NCI-H774 (cell line): Measurements from ENCODE around the gene PTPRN.
"Not testable (repeated sequence)": the region's sequence is repeated elsewhere in the genome, so short reads cannot be mapped to it uniquely, and the experiment has no call there.

Experiments
- DNase-seq: peaks from one replicate; lab custom pipeline; 2025; lab: John Stamatoyannopoulos, UW

Gene PTPRN

DNA sequence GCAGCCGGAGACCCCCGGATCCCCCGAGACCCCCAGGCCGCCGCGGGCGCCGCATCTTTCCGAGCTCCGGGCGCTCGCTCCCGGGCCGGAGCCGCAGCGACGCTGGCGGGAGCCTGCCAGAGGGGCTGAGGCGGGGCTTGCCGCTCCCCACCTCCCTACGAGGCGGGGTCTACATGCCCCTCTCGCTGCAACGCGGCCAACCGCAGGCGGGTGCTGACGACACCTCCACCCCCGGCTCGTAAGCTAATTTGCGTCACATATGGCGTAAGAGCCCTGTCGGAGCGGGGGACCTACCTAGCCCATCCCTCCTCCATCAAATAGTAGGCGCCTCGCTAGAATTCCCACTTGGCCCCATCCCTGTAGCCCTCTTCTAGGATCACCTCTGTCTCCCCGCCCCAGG lies at the start of gene PTPRN:
PTPRN (minus strand) TSS at position 124 of the 400 bp plus-strand sequence; CDS start at position 55, 69 bp downstream.
- peak; percentile 62 for DNase-seq

DNA sequence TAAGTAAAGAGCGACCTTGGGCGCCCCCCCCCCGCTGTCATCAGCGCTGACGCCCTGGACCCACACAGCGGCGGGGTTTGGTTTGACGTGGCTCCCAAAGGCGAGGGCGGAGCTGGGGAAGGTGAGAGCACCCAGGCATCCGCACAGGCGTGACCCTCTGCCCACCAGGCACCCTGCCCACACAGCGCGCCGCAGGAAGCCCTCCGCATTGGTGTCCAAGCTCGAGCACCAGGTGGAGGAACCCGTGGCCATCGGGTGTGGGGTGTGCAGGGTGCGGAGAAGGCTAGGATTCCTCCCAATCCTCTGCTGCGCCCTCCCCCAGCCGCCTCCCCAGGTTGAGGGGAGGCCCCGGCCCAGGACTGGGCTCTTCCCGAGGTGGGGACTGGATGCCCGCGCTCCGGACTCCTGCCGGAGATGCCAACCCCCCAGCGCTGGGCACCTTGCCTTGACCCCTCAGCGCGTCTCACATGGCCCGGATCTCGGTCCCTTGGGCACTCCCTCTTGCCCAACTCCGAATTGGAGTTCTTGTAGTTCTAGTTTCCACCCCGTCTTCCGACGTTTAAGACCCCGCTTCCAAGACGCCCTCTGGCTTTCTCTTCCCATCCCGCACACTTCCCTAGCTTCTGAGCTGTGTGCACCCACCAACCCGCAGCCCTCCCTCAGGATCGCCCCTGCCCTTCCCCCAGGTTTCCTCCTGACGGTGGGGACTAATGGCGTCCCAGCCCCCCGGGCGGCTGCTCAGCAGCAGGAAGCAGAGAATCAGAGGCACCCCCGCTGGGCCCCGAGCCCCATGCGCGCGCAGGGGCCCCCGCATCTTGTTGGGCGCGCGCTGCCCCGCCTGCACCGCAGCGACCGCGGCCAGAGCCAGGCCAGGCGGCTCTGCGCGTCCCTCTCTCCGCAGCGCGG lies 49.2 kb upstream of the PTPRN start:
- no peak for DNase-seq

DNA sequence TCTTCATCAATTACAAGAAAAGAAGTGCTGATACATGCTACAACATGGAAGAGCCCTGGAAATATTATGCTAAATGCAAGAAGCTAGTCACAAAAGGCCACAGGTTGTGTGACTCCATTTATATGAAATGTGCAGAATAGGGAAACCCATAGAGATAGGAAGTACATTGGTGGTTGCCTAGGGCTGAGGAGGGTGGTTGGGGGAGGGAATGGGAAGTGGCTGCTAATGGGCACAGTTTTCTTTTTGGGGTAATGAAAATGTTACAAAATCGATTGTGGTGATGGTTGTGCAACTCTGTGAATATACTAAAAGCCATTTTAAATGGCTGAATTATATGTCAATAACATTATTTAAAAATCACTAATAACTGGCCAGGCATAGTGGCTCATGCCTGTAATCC lies 47.6 kb upstream of the PTPRN start:
- DNase-seq: no peak

DNA sequence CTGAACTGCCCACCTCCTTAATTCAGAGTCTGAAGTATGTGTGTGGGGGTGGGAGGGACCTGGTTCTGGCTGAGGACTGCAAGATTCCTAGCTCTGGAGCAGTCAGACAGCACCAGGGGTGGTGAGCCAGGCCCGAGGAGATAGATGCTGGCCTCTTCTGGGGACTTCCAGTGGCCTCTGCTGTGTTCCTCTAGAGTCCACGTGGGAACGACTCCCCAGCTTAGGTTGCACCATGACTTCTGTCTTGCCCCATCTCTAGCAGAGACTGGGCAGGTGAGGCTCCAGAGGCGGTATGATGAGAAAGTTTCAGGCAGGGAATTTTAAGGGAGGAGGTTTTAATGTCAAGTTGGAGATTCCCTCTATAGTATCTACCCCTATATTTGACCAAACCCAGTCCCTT lies 45.4 kb upstream of the PTPRN start:
- no peak for DNase-seq

DNA sequence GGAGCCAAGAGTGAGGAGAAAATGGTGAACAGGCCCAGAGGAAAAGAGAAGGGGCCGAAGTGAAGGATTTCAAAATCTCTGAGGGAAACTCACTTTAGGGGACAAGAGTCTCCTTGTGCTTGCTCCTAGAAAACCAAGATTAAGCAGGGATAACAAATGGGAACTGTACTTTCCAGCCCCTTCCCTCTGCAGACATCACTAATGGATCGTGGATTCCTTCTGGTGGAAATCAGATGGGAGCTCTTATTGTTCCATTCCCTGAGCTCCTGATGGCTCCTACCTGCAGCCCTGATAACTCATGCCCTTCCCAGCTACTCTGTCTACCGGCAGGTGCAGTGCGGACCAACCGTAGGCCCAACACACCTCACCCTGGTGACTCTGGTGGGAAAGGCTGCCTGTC lies 43.9 kb upstream of the PTPRN start:
- DNase-seq: no peak

DNA sequence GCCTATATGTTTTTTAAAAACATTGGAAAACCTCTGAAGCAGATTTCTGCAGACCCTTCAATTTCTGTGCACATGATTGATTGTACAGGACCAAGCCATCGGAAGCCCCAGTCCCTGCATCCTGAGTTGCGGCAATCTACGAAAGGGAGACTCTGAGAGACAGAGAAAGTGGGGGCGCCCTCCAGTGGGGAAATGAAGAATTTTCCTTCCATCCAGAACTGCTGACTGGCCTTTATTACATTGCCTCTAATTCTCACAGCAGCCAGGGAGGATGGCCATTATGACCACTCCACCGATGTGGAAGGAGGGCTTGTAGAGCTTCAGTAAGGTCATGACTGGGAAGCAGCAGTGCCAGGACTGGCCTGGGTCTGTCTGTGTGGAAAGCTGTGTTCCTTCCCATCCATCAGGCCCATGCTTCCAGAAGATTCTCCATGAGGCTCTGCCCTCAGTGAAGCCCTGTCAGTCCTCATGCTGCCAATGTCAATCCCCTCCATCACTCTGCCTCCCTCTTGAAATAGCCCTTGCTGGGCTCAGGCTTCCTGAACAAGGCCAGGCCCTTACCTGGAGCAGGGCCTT lies 43.3 kb upstream of the PTPRN start:
- DNase-seq: peak; percentile 52

DNA sequence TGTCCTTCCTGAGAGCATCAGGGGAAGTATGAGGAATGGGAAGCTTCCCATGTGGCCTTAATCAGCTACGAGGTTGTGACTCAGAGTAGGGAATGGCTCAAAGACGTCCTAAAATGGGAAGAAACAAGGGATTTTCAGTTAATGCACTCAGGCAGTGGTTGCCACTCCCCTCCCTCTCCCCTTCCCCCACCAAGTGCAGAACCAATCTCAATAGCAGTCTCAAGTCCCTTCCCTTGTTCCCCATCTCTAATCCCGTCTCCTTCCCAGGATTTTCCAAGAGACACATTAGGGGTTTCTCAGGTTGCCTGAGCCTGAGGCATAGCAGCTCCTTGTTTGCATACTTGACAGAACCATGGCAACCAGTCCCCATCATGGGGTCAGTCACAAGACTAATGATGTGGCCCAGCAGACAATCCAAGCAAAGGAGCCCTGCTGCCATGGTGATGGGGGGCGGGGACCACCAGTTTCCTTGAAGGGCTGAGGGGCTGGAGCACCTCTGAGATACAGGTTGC lies 41.6 kb upstream of the PTPRN start:
- no peak for DNase-seq

DNA sequence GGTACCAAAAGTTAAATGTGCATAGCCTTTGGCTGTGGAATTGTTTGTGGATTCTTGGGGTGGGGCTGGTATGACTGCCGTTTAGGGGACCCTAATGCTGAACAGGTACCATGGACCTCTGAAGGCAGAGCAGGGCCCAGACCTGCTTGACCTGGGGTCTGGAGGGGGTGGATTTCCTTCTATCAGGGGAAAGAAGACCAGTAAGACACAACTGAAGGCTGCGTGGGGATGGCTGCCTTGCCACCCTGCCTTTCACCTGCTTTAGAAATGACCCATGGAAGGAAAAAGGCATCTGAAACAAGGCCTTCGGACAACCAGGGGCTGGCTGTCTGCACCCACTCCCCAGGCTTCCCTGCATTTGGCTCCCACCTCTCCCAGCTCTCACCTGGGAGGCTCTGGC lies 41.0 kb upstream of the PTPRN start:
- DNase-seq: no peak

DNA sequence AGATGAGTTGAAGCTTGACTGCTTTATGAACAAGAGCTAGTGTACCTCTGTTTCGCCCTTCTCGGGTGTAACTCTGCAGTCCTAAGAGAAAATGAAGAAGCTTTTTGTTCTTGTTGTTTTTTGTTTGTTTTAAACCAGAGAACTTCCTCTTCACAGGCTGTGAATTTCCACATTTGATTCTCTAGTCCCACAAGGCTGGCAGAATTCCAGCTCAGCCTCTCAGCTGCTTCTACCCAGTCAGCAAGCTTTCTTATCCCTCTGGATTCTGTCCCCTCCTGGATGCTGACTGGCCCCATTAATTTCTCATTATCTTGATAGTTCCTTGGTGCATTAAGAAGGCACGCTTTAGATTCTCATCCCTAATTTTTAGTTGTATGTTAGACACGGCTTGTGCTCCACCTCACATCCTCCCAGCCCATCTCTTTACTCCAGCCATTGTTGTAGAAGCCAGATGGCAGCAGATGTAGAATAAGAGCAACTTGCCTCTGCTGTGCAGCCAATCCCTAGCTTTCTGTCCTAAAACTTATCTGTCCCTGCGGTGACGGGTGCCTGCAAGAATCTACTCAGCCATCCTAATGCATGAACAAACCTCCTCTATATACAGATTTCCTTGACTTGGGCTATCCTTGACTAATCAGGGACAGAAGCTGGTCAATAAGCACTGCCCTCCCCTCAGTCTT lies 35.7 kb upstream of the PTPRN start:
- DNase-seq: peak; percentile 34

DNA sequence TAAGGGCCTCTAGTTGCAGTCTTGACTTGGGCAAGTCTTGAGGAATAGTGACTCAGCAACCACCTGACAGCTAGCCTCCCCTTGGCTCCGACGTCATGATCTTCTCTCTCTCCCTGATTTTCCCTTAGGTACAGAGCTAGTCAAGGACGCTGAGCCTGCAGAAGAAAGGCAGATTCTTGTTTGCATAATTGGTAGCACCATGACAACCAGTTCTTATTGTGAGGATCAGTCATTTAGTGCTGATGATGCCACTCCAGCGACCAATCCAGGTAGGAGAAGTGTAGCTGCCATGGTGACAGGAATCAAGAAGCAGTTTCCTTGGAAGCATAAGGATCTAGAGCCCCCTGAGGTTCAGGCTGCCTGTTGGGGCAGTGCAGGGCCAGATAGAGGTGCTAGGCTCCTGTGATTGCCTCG lies 26.2 kb upstream of the PTPRN start:
- no peak for DNase-seq

DNA sequence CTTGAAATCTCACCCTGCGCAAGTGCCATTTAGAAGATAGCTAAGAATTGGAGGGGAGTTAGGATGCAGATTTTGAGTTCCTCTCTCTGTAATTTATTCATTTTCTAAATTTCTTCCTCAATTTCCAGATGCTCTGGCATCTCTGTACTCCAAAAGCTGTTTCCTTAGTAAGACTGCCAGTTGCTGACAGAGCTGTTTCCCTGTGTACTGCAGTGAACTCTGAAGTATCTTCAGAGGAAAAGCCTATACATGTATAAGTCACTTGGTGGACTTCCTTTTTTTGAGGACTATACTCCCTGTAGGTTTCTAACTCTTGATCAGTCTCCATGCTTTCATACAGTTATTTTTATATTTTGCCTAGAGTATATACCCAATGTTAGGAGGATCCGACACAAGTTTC lies 24.9 kb upstream of the PTPRN start:
- no peak for DNase-seq

DNA sequence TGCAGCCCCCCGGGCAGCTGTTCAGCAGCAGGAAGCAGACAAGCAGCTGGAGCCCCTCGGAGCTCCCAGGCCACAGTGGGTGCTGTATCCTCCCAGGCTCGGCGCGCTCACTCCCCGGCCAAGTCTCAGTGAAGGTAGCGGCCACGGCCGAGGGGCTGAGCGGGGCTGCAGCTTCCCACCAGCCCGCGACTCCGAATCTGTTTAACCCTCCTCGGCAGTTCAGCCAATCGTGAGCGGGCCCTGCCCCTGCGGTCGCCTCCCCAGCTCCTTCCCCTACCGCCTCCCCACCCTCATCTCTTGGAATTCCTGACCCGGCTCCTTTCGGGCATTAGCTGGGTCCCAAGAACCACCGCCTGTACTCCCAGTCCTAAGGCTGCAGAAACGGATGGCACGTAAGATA lies 23.3 kb upstream of the PTPRN start, which contains the start of gene RESP18:
RESP18 (minus strand) TSS at position 203 of the 400 bp plus-strand sequence.
- DNase-seq: no peak

DNA sequence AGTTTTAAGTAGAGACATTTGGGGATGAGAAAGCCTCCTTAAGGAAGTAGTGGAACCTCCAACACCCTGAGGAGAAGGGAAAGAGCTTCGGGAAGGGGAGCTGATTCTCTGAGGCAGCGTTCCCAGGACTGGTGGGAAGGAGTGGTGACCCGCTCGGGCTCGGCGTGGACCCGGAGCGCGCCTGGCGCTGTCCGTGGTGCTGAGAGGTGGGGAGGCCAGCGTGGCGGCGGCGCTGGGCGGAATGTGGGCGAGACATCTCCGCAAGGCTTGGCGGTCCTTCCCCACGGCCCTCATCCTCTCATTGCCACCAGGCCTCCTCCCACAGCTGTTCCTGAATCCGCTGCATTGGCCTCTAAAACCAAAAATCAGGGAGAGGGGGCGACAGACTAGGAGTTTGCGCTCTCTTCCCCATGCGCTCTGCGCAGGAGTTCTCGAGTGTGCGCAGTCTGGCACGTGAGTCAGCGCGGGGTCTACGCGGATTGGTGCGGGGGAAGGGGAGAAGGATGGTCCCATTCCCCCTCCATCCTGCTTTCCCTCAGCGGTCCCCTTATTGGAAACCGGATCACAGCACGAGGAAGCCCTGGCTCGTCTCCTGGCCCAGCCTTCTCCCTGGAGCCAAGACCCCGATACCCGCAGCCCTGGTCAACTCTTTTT lies 22.5 kb upstream of the PTPRN start:
- DNase-seq: no peak

DNA sequence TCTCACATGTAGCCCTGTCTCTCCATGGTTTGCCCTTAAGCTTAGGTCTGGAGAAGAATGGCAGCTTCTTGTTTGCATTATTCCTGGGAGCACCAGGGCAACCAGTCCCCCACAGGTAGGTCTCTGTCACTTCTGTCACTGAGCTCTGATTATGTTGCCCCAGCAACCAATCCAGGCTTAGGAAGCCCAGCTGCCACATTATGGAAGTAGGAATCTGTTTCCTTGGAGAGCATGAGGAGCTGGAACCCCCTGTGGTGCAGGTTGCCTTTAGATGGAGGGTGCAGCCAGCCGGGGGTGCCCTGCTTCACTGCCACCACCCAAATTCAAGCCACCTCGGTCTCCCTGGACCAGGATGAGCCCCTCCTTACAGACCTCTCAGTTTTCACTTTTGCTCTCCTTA lies 18.5 kb upstream of the PTPRN start:
- DNase-seq: no peak

DNA sequence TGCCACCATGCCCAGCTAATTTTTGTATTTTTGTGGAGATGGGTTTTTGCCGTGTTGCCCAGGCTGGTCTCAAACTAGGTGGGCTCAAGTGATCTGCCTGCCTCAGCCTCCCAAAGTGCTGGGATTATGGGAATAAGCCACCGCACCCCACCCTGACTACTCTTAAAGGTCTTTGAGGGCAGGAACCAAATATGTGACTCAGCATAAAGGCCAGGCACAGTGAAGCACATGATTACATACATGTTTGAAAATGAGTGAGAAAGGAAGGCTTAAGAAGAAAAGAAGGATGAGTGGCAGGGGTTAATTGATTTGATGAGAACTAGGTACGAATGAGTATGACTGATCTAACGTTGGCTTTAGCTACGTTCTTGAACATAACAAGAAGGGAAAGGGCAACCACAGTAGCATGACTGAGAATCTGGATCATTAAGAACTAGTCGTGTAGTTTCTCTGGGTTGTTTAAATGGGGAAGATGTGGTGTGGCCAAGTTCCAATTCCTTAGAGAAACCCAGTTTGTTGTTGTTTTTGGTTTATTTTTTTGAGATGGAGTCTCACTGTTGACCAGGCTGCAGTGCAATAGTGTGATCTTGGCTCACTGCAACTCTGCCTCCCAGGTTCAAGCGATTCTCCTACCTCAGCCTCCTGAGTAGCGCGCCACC lies 16.6 kb upstream of the PTPRN start:
- no peak for DNase-seq

DNA sequence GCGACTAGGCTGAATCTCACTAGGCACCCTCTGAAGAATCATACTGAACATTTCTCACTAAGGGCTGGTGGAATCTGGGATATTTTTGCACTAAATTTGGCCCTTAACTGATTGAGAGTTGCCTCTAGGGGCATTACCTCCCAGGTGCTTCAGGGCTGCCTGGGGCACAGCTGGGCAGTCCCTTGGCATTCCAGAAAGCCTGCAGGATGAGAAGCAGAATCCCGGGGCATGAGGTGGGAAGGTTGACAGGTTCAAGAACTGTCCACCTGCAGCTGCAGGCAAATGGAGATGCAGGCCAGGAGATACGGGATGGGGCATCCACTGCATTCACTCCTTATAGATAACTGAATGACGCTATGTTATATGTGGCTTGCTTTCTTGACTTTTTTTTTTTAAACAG lies 15.9 kb upstream of the PTPRN start:
- no peak for DNase-seq

DNA sequence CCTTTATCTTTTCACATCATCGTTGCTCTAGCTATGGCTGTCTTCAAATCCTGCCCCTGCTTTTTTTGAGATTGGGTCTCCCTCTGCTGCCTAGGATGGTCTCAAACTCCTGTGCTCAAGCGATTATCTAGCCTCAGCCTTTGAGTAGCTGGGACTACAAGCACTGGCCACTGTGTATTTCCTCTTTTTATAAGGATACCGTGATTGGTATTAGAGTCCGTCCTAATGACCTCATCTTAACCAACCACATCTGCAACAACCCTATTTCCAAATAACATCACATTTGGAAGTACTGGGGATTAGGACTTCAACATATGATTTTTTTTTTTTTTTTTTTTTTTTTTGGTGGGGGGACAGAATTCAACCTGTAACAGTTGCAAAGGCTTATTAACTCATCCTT lies 14.2 kb upstream of the PTPRN start:
- no peak for DNase-seq

DNA sequence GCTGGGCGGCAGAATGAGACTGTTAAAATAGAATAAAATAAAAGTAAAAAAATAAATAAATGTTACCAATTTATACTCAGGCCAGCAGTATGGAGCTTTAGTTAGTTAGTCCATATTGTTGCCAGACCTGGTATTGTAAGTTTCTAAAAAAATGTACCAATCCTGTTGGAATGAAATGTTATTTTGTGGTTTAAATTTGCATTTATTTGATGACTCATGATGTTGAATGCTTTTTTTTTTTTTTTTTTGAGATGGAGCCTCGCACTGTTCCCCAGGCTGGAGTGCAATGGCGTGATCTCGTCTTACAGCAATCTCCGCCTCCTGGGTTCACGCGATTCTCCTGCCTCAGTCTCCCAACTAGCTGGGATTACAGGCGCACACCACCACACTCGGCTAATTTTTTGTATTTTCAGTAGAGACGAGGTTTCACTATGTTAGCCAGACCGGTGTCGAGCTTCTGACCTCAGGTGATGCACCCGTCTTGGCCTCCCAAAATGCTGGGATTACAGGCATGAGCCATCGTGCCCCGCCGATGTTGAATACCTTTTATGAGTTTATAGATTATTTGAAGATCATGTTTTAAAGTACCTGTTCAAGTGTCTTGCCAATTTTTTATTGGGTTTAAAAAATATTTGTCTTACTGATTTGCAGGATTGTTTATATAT lies 5.7 kb upstream of the PTPRN start:
- DNase-seq: no peak

DNA sequence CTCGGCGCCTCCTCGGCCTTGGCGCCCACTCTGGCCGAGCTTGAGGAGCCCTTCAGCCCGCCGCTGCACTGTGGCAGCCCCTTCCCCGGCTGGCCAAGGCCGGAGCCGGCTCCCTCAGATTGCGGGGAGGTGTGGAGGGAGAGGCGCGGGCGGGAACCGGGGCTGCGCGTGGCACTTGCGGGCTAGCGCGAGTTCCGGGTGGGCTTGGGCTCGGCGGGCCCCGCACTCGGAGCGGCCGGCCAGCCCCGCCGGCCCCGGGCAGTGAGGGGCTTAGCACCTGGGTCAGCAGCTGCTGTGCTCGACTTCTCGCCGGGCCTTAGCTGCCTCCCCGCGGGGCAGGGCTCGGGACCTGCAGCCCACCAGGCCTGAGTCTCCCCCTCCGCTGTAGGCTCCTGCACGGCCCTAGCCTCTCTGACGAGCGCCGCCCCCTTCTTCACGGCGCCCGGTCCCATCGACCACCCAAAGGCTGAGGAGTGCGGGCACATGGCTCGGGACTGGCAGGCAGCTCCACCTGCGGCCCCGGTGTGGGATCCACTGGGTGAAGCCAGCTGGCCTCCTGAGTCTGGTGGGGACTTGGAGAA lies 3.6 kb upstream of the PTPRN start:
- DNase-seq: not testable (repeated sequence)
